OCI-LY1 (cell line): ENCODE results near the gene FILIP1L.

Source experiments
- H2AFZ ChIP-seq: fragments of 200-600 bp; sonication (generic), shearing (Covaris generic); 2 replicates; pipeline ENCODE4 v1.6.0; 2014; ENCODE audit warnings: antibody characterized with exemption, mild to moderate bottlenecking, low read length
- H3F3A ChIP-seq: fragments of 200-600 bp; sonication (generic), shearing (Covaris generic); 2 replicates; pipeline ENCODE4 v1.6.0; 2014; ENCODE audit warnings: mild to moderate bottlenecking, antibody characterized with exemption, low read length, moderate library complexity; ENCODE audit not compliant: insufficient read depth
- H3K27ac ChIP-seq: fragments of 200-600 bp; sonication (generic); 2 replicates; pipeline ENCODE4 v1.5.1; 2014; ENCODE audit warnings: low read length, mixed run types, mild to moderate bottlenecking, low read depth; ENCODE audit not compliant: poor library complexity, severe bottlenecking
- H3K27me3 ChIP-seq: fragments of 200-600 bp; sonication (generic); 2 replicates; pipeline ENCODE4 v1.6.0; 2014; ENCODE audit warnings: antibody characterized with exemption, mild to moderate bottlenecking, low read length, moderate library complexity; ENCODE audit not compliant: insufficient read depth
- H3K36me3 ChIP-seq: fragments of 200-600 bp; sonication (generic); 2 replicates; pipeline ENCODE4 v1.6.1; 2014; ENCODE audit warnings: mild to moderate bottlenecking, antibody characterized with exemption, low read length, moderate library complexity, mixed read lengths; ENCODE audit not compliant: insufficient read depth
- H3K4me1 ChIP-seq: fragments of 200-600 bp; sonication (generic); 2 replicates; pipeline ENCODE4 v1.5.1; 2014; ENCODE audit warnings: mild to moderate bottlenecking, low read length, moderate library complexity; ENCODE audit not compliant: insufficient read depth, severe bottlenecking
- H3K4me2 ChIP-seq: fragments of 200-600 bp; sonication (generic), shearing (Covaris generic); 2 replicates; pipeline ENCODE4 v1.6.1; 2014; ENCODE audit warnings: low read length
- H3K4me3 ChIP-seq: fragments of 200-600 bp; sonication (generic); 2 replicates; pipeline ENCODE4 v1.5.1; 2014; ENCODE audit warnings: low read length, low read depth, mild to moderate bottlenecking, mixed read lengths; ENCODE audit not compliant: poor library complexity, severe bottlenecking
- H3K79me2 ChIP-seq: fragments of 200-600 bp; shearing (Covaris generic); 2 replicates; pipeline ENCODE4 v1.6.1; 2016; ENCODE audit warnings: mixed run types, low read length, mixed read lengths; ENCODE audit not compliant: insufficient read depth
- H3K9ac ChIP-seq: fragments of 200-600 bp; sonication (generic), shearing (Covaris generic); 2 replicates; pipeline ENCODE4 v1.6.1; 2014; ENCODE audit warnings: mild to moderate bottlenecking, low read length, mixed read lengths
- H3K9me2 ChIP-seq: fragments of 200-600 bp; sonication (generic), shearing (Covaris generic); 2 replicates; pipeline ENCODE4 v1.6.1; 2014; ENCODE audit warnings: low read depth, mild to moderate bottlenecking, low read length, mixed read lengths
- H3K9me3 ChIP-seq: fragments of 200-600 bp; shearing (Covaris generic); 2 replicates; pipeline ENCODE4 v1.6.1; 2014; ENCODE audit warnings: low read length, mixed read lengths
- H4K20me1 ChIP-seq: fragments of 200-600 bp; sonication (generic), shearing (Covaris generic); 2 replicates; pipeline ENCODE4 v1.6.0; 2016; ENCODE audit warnings: mild to moderate bottlenecking, low read length; ENCODE audit not compliant: insufficient read depth
- EZH2 ChIP-seq: fragments of 200-600 bp; sonication (generic), shearing (Covaris generic); IDR thresholded peaks from 2 replicates; pipeline ENCODE4 v1.8.0; 2017; ENCODE audit warnings: borderline replicate concordance, mixed run types, mild to moderate bottlenecking, antibody characterized with exemption, low read length, moderate library complexity, mixed read lengths
- TF ChIP-seq, protein P1 (sequence below): fragments of 200-600 bp; sonication (generic), shearing (Covaris generic); IDR thresholded peaks from 2 replicates; pipeline ENCODE4 v1.5.1; 2017; ENCODE audit warnings: mild to moderate bottlenecking, antibody characterized with exemption, low read length, moderate library complexity, mixed read lengths

FILIP1L gene

DNA sequence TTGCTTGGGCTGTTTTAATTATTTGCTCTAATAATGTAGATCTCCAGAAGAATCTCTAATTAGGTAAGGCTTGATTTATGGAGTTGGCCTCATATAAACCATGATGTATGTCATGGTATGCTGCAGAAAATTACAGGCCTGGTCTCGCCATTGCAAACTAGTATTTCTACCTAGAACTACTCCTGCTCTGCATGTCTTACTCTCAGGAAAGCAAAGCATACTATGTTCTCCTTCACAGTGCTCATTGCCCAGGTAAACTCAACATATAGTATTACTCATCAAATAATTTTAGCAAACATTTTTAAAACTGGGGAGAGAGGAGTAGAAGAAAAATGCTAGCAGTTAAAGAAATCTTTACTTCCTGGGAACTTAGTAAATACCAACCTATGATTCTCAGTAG is 90.7 kb downstream of the FILIP1L start:
- H3K4me3 ChIP-seq, result no peak overlapping the region
- no peak overlapping the region for H3K9ac ChIP-seq
- H3K36me3 ChIP-seq, result no peaks in the 10 kb centered on the region
- H2AFZ ChIP-seq, result no peak overlapping the region
- no peaks in the 10 kb centered on the region for H3K9me3 ChIP-seq
- TF ChIP-seq, protein P1, sequence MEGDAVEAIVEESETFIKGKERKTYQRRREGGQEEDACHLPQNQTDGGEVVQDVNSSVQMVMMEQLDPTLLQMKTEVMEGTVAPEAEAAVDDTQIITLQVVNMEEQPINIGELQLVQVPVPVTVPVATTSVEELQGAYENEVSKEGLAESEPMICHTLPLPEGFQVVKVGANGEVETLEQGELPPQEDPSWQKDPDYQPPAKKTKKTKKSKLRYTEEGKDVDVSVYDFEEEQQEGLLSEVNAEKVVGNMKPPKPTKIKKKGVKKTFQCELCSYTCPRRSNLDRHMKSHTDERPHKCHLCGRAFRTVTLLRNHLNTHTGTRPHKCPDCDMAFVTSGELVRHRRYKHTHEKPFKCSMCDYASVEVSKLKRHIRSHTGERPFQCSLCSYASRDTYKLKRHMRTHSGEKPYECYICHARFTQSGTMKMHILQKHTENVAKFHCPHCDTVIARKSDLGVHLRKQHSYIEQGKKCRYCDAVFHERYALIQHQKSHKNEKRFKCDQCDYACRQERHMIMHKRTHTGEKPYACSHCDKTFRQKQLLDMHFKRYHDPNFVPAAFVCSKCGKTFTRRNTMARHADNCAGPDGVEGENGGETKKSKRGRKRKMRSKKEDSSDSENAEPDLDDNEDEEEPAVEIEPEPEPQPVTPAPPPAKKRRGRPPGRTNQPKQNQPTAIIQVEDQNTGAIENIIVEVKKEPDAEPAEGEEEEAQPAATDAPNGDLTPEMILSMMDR, result no peak
- TF ChIP-seq EZH2, result no peak
- no peaks in the 10 kb centered on the region for H3K27me3 ChIP-seq
- H3K4me1 ChIP-seq, result peaks cover 5% of the 10 kb centered on the region
- no peaks in the 10 kb centered on the region for H3K79me2 ChIP-seq
- no peak overlapping the region for H3K27ac ChIP-seq
- H4K20me1 ChIP-seq, result no peaks in the 10 kb centered on the region
- no peaks in the 10 kb centered on the region for H3F3A ChIP-seq
- H3K9me2 ChIP-seq, result no peaks in the 10 kb centered on the region
- no peak overlapping the region for H3K4me2 ChIP-seq

DNA sequence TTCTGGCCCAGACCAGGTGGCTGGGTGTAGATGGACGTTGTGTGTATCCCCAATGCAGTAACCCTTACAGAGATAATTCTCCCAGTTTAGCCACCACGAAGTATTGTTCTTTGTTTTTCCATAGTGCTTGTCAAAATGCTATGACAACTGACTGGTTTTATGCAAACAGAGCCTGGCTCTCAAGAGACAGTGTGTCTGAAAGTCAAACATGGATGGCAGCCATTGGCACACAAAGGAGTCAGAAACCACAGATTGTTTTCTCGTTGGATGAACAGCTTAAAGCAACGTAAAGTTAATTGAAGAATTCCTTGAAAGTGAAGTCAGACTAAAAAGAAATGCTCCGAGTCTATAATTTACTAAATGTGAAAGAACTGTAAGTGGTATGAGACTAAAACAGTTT is 91.2 kb downstream of the FILIP1L start:
- no peak for TF ChIP-seq EZH2
- TF ChIP-seq, protein P1, result no peak
- Histone ChIP-seq H3K27ac (no peak overlapping the region), H3K9me2 (no peaks in the 10 kb centered on the region), H3K4me1 (peaks cover 5% of the 10 kb centered on the region), H3K4me3 (no peak overlapping the region), H2AFZ (no peak overlapping the region), H3K9ac (no peak overlapping the region), H3K79me2 (no peaks in the 10 kb centered on the region), H3F3A (no peaks in the 10 kb centered on the region), H3K4me2 (no peak overlapping the region), H3K9me3 (no peaks in the 10 kb centered on the region), H3K27me3 (no peaks in the 10 kb centered on the region), H4K20me1 (no peaks in the 10 kb centered on the region), H3K36me3 (no peaks in the 10 kb centered on the region)

DNA sequence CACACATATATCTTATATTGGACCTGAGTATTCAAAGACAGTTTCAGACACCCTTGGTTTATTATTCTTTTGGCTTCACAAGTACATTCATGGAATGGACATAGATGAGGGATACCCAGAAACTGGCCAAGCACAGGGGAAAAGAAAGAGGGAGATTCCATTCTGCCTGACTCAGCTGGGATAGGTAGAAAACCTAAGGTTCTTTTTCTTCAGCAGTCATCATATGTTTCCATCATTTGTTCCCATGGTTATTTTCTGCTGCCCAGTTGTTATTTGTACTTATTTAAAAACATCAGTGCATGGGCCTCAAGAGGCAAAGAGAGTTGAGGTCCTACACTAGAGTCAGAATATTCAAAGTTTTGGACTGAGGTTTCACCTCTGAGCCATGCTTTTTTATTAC is 91.8 kb downstream of the FILIP1L start:
- Histone ChIP-seq H3K4me2 (no peak overlapping the region), H3K27ac (no peak overlapping the region), H3K9me2 (no peaks in the 10 kb centered on the region), H3K79me2 (no peaks in the 10 kb centered on the region), H4K20me1 (no peaks in the 10 kb centered on the region), H3K27me3 (no peaks in the 10 kb centered on the region), H3K4me1 (peaks cover 5% of the 10 kb centered on the region), H3K9me3 (no peaks in the 10 kb centered on the region), H3K36me3 (no peaks in the 10 kb centered on the region), H3K4me3 (no peak overlapping the region), H3F3A (no peaks in the 10 kb centered on the region), H3K9ac (no peak overlapping the region), H2AFZ (no peak overlapping the region)
- no peak for TF ChIP-seq EZH2
- TF ChIP-seq, protein P1, result no peak
